OCI-LY7 (cell line): ENCODE measurements around the gene VIPAS39. TPM values are rescaled to one million over a fixed set of nuclear protein-coding genes. Genes with fewer than 3 reads are reported as not detected.
A peak's percentile ranks its signal among the peaks of the same experiment; 100 is the strongest.

ENCODE experiments used
- BruUV-seq: library from RNA; stranded (reverse); fragments of 400-500 nt; replicated peaks from 2 replicates; lab custom pipeline; 2021; lab: Mats Ljungman, UMichigan
- CTCF ChIA-PET: fragments of 300-600 bp; sonication (Branson Sonifier 250); formaldehyde crosslinking; loops from one replicate; lab custom pipeline; 2022; ENCODE audit warnings: antibody characterized with exemption; ENCODE audit not compliant: unreplicated experiment; lab: Charles Lee
- POLR2A ChIA-PET: fragments of 300-600 bp; sonication (Branson Sonifier 250); formaldehyde crosslinking; loops from one replicate; lab custom pipeline; 2022; ENCODE audit warnings: antibody characterized with exemption; lab: Charles Lee
- DNase-seq: peaks from one replicate; pipeline ENCODE4 v3.0.0-alpha.2; 2015; ENCODE audit warnings: low spot score
- H2AFZ ChIP-seq: fragments of 200-600 bp; sonication (generic), shearing (Covaris generic); 2 replicates; pipeline ENCODE4 v1.6.1; 2014; ENCODE audit warnings: mild to moderate bottlenecking, antibody characterized with exemption, low read length, moderate library complexity
- H3K27ac ChIP-seq: fragments of 200-600 bp; sonication (generic); 2 replicates; pipeline ENCODE4 v1.5.1; 2014; ENCODE audit warnings: mixed run types, low read depth, mild to moderate bottlenecking, moderate library complexity, low read length, inconsistent platforms; ENCODE audit not compliant: poor library complexity, severe bottlenecking
- H3K36me3 ChIP-seq: fragments of 200-600 bp; sonication (generic); 2 replicates; pipeline ENCODE4 v1.6.1; 2014; ENCODE audit warnings: mild to moderate bottlenecking, antibody characterized with exemption, low read length, moderate library complexity, mixed read lengths; ENCODE audit not compliant: insufficient read depth
- H3K4me1 ChIP-seq: fragments of 200-600 bp; sonication (generic); 2 replicates; pipeline ENCODE4 v1.5.1; 2014; ENCODE audit warnings: mild to moderate bottlenecking, low read length; ENCODE audit not compliant: insufficient read depth, poor library complexity, severe bottlenecking
- H3K4me2 ChIP-seq: fragments of 200-600 bp; sonication (generic); 2 replicates; pipeline ENCODE4 v1.6.1; 2014; ENCODE audit warnings: mild to moderate bottlenecking, low read length
- H3K4me3 ChIP-seq: fragments of 200-600 bp; sonication (generic); 2 replicates; pipeline ENCODE4 v1.5.1; 2014; ENCODE audit warnings: mild to moderate bottlenecking, low read depth, low read length; ENCODE audit not compliant: poor library complexity, severe bottlenecking
- H3K79me2 ChIP-seq: fragments of 200-600 bp; sonication (generic); 2 replicates; pipeline ENCODE4 v1.6.1; 2016; ENCODE audit warnings: low read depth, mild to moderate bottlenecking, low read length, moderate library complexity, mixed read lengths; ENCODE audit not compliant: insufficient read depth
- H3K9me2 ChIP-seq: fragments of 200-600 bp; sonication (generic); 2 replicates; pipeline ENCODE4 v1.6.1; 2016; ENCODE audit warnings: mild to moderate bottlenecking, low read length, mixed read lengths; ENCODE audit not compliant: insufficient read depth
- H3K9me3 ChIP-seq: fragments of 200-600 bp; sonication (generic); 2 replicates; pipeline ENCODE4 v1.6.1; 2014; ENCODE audit warnings: mild to moderate bottlenecking, mixed run types, low read length, mixed read lengths
- H4K20me1 ChIP-seq: fragments of 200-600 bp; sonication (generic); 2 replicates; pipeline ENCODE4 v1.6.1; 2014; ENCODE audit warnings: mild to moderate bottlenecking, antibody characterized with exemption, low read length, moderate library complexity, mixed read lengths; ENCODE audit not compliant: insufficient read depth
- CTCF ChIP-seq: fragments of 200-600 bp; sonication (generic); conservative IDR thresholded peaks from 2 replicates; pipeline ENCODE4 v1.5.1; 2014; ENCODE audit warnings: mild to moderate bottlenecking, antibody characterized with exemption, low read length, moderate library complexity, mixed read lengths
- EZH2phosphoT487 ChIP-seq: fragments of 200-600 bp; sonication (generic); IDR thresholded peaks from 2 replicates; pipeline ENCODE4 v1.6.1; 2018; ENCODE audit warnings: low read depth, borderline replicate concordance, mild to moderate bottlenecking, mixed run types, antibody characterized with exemption, low read length, moderate library complexity, mixed read lengths
- intact Hi-C: fragments of 100-400 bp; cut with micrococcal nuclease; formaldehyde crosslinking; loops from one replicate; pipeline ENCODE4 v1.10.0; 2022; ENCODE audit not compliant: unreplicated experiment
- small RNA-seq: library from RNA; depleted of rRNA; stranded (forward); fragments of <200 nt; gene quantifications from one replicate; pipeline ENCODE3, GENCODE V24; 2014
- total RNA-seq, 2 experiments: library from RNA; depleted of rRNA in 1 of 2; stranded (reverse); fragments of >200 nt in 1 of 2; shearing (Covaris generic) in 1 of 2; gene quantifications; 2 replicates each; pipeline ENCODE4 v1.2.3, GENCODE V29; 2014 to 2022

The VIPAS39 gene
- total RNA-seq, 2 experiments from 2014 or later: 13.3 to 20.4 TPM

GRCh38 chr14:77376771-77377501 is 80.5 kb downstream of the VIPAS39 start, which contains the start of the genes SAMD15 and TMED8:
Gene SAMD15, plus strand, starts transcription at chr14:77377379. Its CDS starts 40 bp downstream, at chr14:77377419.
Gene TMED8, minus strand, starts transcription at chr14:77377094. Its CDS starts 41 bp downstream, at chr14:77377053.
- TF ChIP-seq EZH2phosphoT487 (no peak), CTCF (peak; percentile 31; the same call in 1 of the 2 replicates)
- DNase-seq: peak; percentile 87
- Histone ChIP-seq H3K27ac (peak within 1 kb of the TSS; percentile 96), H3K36me3 (peaks cover 6% of the 10 kb centered on the region; the same call in 1 of the 2 replicates), H3K4me3 (peak within 1 kb of the TSS; percentile 87), H3K4me1 (peaks cover 32% of the 10 kb centered on the region), H3K9me2 (no peaks in the 10 kb centered on the region), H4K20me1 (no peaks in the 10 kb centered on the region), H3K4me2 (peak within 1 kb of the TSS; percentile 87), H3K79me2 (peaks cover 44% of the 10 kb centered on the region), H2AFZ (peak within 1 kb of the TSS; percentile 80), H3K9me3 (no peaks in the 10 kb centered on the region)
- BruUV-seq: no TSS peak
- intact Hi-C loops: loop anchor here (1.0 to 10.0 kb wide), 4 partner anchors 56 to 342 kb away; partner anchors contain the start of genes AHSA1, GSTZ1 and VIPAS39
- POLR2A ChIA-PET: interaction anchor here (0.6 to 1.3 kb wide), 5 partner anchors 18 to 362 kb away, joined by 3 to 7 read pairs (median 3); partner anchors contain the start of genes GSTZ1 and POMT2
- CTCF ChIA-PET: interaction anchor here (1.0 kb wide), 1 partner anchor 60 kb away, joined by 3 read pairs; no protein-coding TSS in a partner anchor

Small RNAs within 50 kb of the gene (small RNA-seq; reads per million reads assigned to genes)
- gene RF00404: not detected

Other genes starting within 250 kb of the VIPAS39 start
- not detected in 2 replicates for gene NGB, start 186.4 kb downstream of the VIPAS39 start, total RNA-seq (2014; rRNA removed; shearing (Covaris generic))
- gene NGB, start 186.4 kb downstream of the VIPAS39 start, total RNA-seq (2022): not detected in 2 replicates
- gene POMT2, start 136.7 kb downstream of the VIPAS39 start, total RNA-seq (2014; rRNA removed; shearing (Covaris generic)): 5.9 and 8.2 TPM in 2 replicates
- 28.3 and 31.4 TPM in 2 replicates for gene POMT2, start 136.7 kb downstream of the VIPAS39 start, total RNA-seq (2022)
- 39.9 and 43.0 TPM in 2 replicates for gene GSTZ1, start 136.6 kb downstream of the VIPAS39 start, total RNA-seq (2014; rRNA removed; shearing (Covaris generic))
- gene GSTZ1, start 136.6 kb downstream of the VIPAS39 start, total RNA-seq (2022): 53.6 and 55.6 TPM in 2 replicates
- gene TMED8, start 80.5 kb downstream of the VIPAS39 start, total RNA-seq (2014; rRNA removed; shearing (Covaris generic)): 19.5 and 21.9 TPM in 2 replicates
- gene TMED8, start 80.5 kb downstream of the VIPAS39 start, total RNA-seq (2022): 45.4 and 46.2 TPM in 2 replicates
- gene SAMD15, start 80.2 kb downstream of the VIPAS39 start, total RNA-seq (2014; rRNA removed; shearing (Covaris generic)): 1.1 and 1.6 TPM in 2 replicates
- gene SAMD15, start 80.2 kb downstream of the VIPAS39 start, total RNA-seq (2022): 0.70 and 2.0 TPM in 2 replicates
- 0.38 TPM in 1 of 2 replicates, not detected in the other for gene NOXRED1, start 34.1 kb downstream of the VIPAS39 start, total RNA-seq (2014; rRNA removed; shearing (Covaris generic))
- gene NOXRED1, start 34.1 kb downstream of the VIPAS39 start, total RNA-seq (2022): 0.50 and 0.74 TPM in 2 replicates
- gene AHSA1, start 492 bp upstream of the VIPAS39 start, total RNA-seq (2014; rRNA removed; shearing (Covaris generic)): 182 and 230 TPM in 2 replicates
- gene AHSA1, start 492 bp upstream of the VIPAS39 start, total RNA-seq (2022): 238 and 269 TPM in 2 replicates
- gene ISM2, start 41.2 kb upstream of the VIPAS39 start, total RNA-seq (2014; rRNA removed; shearing (Covaris generic)): not detected in 2 replicates
- gene ISM2, start 41.2 kb upstream of the VIPAS39 start, total RNA-seq (2022): not detected in 2 replicates
- gene SPTLC2, start 159.0 kb upstream of the VIPAS39 start, total RNA-seq (2014; rRNA removed; shearing (Covaris generic)): 14.7 and 19.6 TPM in 2 replicates
- gene SPTLC2, start 159.0 kb upstream of the VIPAS39 start, total RNA-seq (2022): 36.8 and 45.1 TPM in 2 replicates